NCI-H2227 (cell line): Measurements from ENCODE around the gene PPP3R1.

Experiments used
- DNase-seq: peaks from one replicate; lab custom pipeline; 2025; ENCODE audit not compliant: unreplicated experiment; lab: John Stamatoyannopoulos, UW

PPP3R1 gene

DNA sequence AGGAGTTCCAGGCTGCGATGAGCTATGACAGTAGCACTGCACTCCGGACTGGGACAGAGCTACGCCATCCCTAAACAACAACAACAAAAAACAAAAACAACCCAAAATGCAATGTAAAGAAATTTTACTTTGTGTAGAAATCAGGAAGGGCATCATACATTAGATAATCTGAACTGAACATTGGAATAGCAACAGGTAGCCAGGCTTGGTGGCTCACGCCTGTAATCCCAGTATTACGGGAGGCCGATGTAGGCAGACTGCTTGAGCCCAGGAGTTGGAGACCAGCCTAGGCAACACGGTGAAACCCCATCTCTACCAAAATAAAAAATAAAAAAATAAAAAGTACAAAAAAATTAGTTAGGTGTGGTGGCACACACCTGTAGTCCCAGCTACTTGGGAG lies 96.7 kb downstream of the PPP3R1 start:
- DNase-seq: no peak

DNA sequence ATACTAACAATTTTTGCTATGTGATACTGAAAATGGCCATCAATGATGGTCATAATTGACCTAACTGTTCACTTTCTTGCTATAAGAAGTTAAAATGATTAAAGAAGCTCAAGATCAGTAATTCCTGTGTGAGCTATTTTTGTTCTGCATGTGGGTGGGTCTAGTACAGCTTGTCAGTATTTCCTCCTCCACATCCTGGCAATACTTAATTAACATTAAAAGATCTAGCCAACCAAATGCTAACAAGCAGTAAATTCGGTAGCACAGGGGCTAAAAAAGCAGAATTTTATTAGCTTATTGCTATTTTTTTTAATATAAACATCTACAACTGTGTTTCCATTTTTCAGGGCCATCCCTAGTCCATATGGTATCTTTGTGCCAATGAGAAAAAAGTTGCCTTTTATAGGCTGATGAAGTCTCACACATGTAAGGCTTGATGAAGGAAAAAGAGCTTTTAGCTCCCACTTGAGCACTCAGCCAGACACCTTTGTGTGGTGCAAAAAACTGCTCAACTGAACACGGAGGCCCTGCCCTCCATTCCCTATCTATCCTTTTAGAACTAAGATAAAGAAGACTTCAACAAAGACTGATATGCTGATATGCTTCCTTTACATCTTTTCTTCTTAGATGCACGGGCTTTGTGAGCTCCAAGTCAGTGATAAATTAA lies 99.5 kb downstream of the PPP3R1 start:
- no peak for DNase-seq

DNA sequence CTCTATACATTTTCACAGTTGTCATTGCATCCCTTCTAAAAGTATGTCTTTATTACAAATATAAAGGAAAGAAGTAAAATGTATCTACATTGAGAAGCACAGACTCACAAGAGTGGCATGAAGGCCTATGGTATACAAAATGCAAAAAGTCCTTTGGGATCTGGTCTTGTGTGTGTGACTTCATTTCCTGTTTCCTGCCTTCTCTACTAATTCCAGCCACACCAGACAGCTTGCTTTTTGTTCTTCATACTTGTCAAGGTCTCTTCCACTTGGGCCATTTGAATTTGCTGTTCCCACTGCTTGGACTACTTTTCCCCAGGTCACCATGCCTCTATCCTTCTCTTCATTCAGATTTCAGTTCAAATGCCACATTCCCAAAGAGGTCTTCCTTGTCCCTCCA lies 101.3 kb downstream of the PPP3R1 start:
- no peak for DNase-seq

DNA sequence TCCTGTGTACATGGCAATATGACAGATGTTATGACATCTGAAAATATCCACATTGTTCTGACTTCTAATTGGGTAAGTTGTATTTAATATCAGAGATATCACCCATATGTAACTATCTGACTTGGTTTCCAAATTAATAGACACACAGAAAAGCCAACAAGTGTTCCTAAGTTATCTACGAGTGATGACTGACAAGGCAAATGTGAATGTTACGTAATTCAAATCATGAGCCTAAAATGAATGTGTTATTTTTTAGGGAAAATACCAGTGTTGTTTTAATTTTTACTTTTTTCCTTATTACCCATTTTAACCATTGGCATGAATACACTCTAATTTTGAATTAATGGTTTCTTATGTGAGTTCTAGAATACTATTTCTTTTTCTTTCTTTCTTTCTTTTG lies 110.5 kb downstream of the PPP3R1 start:
- no peak for DNase-seq

DNA sequence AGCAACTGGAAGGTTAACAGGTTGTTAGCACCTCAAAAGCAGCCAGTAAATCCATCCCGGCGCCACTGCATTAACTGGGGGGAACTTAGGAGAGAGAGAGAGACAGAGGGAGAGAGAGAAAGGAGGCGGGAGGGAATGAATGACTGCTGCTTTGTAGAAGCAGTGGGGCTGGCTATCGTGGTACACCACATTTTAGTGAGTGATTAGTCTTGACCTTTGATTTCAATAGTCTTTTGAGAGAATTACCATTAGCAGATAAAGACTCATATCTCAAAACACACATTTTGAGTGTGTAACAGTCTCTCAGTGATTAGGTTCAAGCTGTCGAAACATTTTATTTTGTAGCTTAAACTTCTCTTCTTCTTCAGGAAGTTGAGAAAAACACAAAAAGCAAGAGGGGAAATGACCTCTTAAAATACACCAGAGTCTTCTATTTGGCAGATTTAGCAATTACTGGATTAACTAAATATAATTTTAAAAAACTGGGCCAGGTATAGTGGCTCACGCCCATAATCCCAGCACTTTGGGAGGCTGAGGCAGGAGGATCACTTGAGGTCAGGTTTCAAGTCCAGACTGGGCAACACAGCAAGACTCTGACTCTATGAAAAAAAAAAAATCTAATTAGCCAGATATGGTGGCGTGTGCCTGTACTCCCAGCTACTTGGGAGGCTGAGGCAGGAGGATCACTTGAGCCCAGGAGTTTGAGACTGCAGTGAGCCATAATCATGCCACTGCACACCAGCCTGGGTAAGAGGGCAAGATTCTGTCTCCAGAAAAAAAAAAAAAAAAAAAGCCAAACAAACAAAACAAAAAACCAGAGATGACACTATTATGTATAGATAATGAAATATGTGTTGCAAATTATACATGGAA lies 116.6 kb downstream of the PPP3R1 start:
- DNase-seq: no peak

DNA sequence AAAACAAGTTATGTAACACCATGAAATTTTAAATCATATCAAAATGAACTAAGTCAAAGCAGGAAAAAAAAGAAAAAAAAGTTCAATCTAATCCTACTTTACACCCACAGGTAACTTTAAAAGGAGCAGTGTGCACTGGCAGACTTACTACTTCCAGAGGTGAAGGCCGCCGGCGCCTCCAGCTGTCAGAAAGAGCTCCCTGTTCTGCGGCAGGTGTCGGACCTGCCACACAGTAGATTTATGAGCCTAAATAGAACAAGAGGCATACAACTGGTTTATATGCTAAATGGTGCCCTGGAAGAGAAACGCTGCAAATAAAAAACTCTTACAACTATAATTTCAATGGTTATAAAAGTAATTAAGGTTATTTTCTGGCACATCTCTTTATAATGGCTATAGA lies 117.8 kb downstream of the PPP3R1 start:
- DNase-seq: no peak

DNA sequence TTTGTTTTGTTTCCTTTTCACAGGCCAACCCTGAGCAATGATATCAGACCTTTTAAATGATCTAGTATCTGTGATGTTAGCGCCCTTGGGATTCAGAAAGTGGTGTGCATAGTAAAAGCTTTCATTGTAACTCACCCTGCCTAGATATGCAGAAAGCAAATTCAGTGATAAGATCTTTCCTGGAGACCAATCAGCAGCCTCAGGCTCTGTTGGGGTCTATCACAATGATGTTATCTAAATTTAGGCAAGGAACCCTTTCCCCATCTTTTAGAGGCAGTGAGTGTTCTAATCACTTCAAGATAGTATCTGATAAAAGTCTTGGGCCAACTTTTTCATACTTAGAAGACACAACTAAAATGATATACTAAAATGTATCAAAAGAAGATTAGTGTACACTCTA lies 118.2 kb downstream of the PPP3R1 start:
- no peak for DNase-seq
